GM19328 (cell line): ENCODE measurements around the gene ADAM20.
"Not testable (repeated sequence)": the region's sequence is repeated elsewhere in the genome, so short reads cannot be mapped to it uniquely, and the experiment has no call there.

Experiments used
- ATAC-seq: cut with Tn5 transposase; IDR thresholded peaks from one replicate; pipeline ENCODE4 v1.9.1; 2021; ENCODE audit warnings: mild to moderate bottlenecking, moderate library complexity; ENCODE audit not compliant: unreplicated experiment

Gene ADAM20

GRCh38 chr14:70534904-70535303 is at the start of gene ADAM20:
Gene ADAM20 (minus strand): TSS chr14:70535004. CDS start chr14:70524757, 10,247 bp downstream.
- no peak for ATAC-seq

GRCh38 chr14:70576891-70577290 is 42.1 kb upstream of the ADAM20 start:
- ATAC-seq, result no peak

GRCh38 chr14:70573050-70573449 is 38.2 kb upstream of the ADAM20 start:
- ATAC-seq, result no peak

- ATAC-seq, result no peak
These were observed 36.3 kb upstream of the ADAM20 start for GRCh38 chr14:70571139-70571538.

- no peak for ATAC-seq
These were observed 33.0 kb upstream of the ADAM20 start for GRCh38 chr14:70567791-70568190.

- no peak for ATAC-seq
These were observed 29.1 kb upstream of the ADAM20 start for GRCh38 chr14:70563869-70564268.

- no peak for ATAC-seq
These were observed 28.6 kb upstream of the ADAM20 start for GRCh38 chr14:70563417-70563816.

GRCh38 chr14:70558356-70558755 is 23.6 kb upstream of the ADAM20 start:
- ATAC-seq, result no peak

GRCh38 chr14:70555890-70556289 is 21.1 kb upstream of the ADAM20 start:
- ATAC-seq, result no peak

GRCh38 chr14:70538087-70538486 is 3.3 kb upstream of the ADAM20 start:
- ATAC-seq, result no peak

GRCh38 chr14:70536830-70537229 is 2.0 kb upstream of the ADAM20 start:
- no peak for ATAC-seq

- no peak for ATAC-seq
These were observed 4.4 kb downstream of the ADAM20 start for GRCh38 chr14:70530417-70530816.

- no peak for ATAC-seq
These were observed 7.2 kb downstream of the ADAM20 start for GRCh38 chr14:70527501-70528105.

- ATAC-seq, result no peak
These were observed 9.1 kb downstream of the ADAM20 start for GRCh38 chr14:70525691-70526090.

GRCh38 chr14:70515811-70516210 is 19.0 kb downstream of the ADAM20 start:
- ATAC-seq, result no peak

- no peak for ATAC-seq
These were observed 20.4 kb downstream of the ADAM20 start for GRCh38 chr14:70514168-70515069.

- ATAC-seq, result no peak
These were observed 36.6 kb downstream of the ADAM20 start for GRCh38 chr14:70498191-70498590.

GRCh38 chr14:70489579-70490200 is 45.1 kb downstream of the ADAM20 start:
- no peak for ATAC-seq

- ATAC-seq, result not testable (repeated sequence)
These were observed 57.3 kb downstream of the ADAM20 start for GRCh38 chr14:70477356-70478105.

GRCh38 chr14:70475459-70475858 is 59.3 kb downstream of the ADAM20 start:
- ATAC-seq, result not testable (repeated sequence)

- ATAC-seq, result no peak
These were observed 61.0 kb downstream of the ADAM20 start for GRCh38 chr14:70473825-70474224.
